Testis (tissue), 2 donors: Measurements from ENCODE around the gene RANBP9.

Experiments used
- POLR2A ChIP-seq: fragments of 450-650 bp; IDR thresholded peaks from one replicate; pipeline ENCODE4 v1.6.1; 2017; ENCODE audit warnings: antibody characterized with exemption, mild to moderate bottlenecking, moderate library complexity
- TF ChIP-seq, protein P1 (sequence below), 3 experiments: fragments of 450-650 bp in 2 of 3; fragments of 200-600 bp in 1 of 3; sonication (generic) in 1 of 3; IDR thresholded peaks; one replicate each; pipeline ENCODE4 v1.5.1; 2016 to 2019; ENCODE audit warnings: antibody characterized with exemption in 3 of 3, mild to moderate bottlenecking in 2 of 3, moderate library complexity in 1 of 3

DNA sequence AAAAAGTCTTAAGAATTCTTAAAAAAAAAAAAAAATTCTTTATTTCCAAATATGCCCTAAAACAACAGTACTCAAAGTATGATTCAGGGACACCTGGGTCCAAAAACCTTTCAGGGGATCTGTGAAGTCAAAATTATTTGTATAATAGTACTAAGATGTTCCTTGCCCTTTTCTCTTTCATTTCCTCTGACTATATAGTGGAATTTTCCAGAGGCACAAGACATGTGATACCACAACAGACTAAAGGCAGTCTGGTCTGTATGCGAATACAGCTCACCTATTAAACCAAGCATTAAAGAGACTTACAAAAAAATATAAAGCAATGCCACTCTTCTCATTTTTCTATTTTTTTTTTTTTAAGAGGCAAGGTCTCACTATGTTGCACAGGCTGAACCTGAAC lies 81.1 kb downstream of the RANBP9 start:
- TF ChIP-seq, protein P1, sequence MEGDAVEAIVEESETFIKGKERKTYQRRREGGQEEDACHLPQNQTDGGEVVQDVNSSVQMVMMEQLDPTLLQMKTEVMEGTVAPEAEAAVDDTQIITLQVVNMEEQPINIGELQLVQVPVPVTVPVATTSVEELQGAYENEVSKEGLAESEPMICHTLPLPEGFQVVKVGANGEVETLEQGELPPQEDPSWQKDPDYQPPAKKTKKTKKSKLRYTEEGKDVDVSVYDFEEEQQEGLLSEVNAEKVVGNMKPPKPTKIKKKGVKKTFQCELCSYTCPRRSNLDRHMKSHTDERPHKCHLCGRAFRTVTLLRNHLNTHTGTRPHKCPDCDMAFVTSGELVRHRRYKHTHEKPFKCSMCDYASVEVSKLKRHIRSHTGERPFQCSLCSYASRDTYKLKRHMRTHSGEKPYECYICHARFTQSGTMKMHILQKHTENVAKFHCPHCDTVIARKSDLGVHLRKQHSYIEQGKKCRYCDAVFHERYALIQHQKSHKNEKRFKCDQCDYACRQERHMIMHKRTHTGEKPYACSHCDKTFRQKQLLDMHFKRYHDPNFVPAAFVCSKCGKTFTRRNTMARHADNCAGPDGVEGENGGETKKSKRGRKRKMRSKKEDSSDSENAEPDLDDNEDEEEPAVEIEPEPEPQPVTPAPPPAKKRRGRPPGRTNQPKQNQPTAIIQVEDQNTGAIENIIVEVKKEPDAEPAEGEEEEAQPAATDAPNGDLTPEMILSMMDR (IDR thresholded peaks at IDR 0.05): no peak
- TF ChIP-seq POLR2A: no peak
